Liver (tissue), 9 donors: Measurements from ENCODE around the gene SLC39A10. TPM values are rescaled to one million over a fixed set of nuclear protein-coding genes. Genes with fewer than 3 reads are reported as not detected.

ENCODE experiments used
- DNase-seq: peaks from one replicate; pipeline ENCODE4 v3.0.0-alpha.2; 2017; ENCODE audit warnings: low spot score
- H3K27ac ChIP-seq, 2 donors: one replicate each; pipeline ENCODE4 v1.7.0; 2013; ENCODE audit warnings: inconsistent platforms in 2 of 2, low read length in 2 of 2, control low read depth in 1 of 2, low read depth in 1 of 2, mild to moderate bottlenecking in 1 of 2
- H3K27me3 ChIP-seq, 4 donors: one replicate each; pipeline versions ENCODE4 v1.6.1 to v1.7.0; 2013; ENCODE audit warnings: low read length in 3 of 4, inconsistent platforms in 1 of 4, mild to moderate bottlenecking in 1 of 4, moderate library complexity in 1 of 4; ENCODE audit not compliant: control insufficient read depth in 4 of 4, insufficient read depth in 4 of 4
- H3K36me3 ChIP-seq, 4 donors: one replicate each; pipeline versions ENCODE4 v1.6.1 to v1.7.0; 2013; ENCODE audit warnings: low read length in 3 of 4, mild to moderate bottlenecking in 3 of 4, low read depth in 1 of 4, moderate library complexity in 1 of 4; ENCODE audit not compliant: control insufficient read depth in 4 of 4, insufficient read depth in 3 of 4
- H3K4me1 ChIP-seq, 4 donors: one replicate each; pipeline versions ENCODE4 v1.6.1 to v1.7.0; 2013; ENCODE audit warnings: low read length in 3 of 4, mild to moderate bottlenecking in 3 of 4, moderate library complexity in 1 of 4; ENCODE audit not compliant: control insufficient read depth in 4 of 4, insufficient read depth in 4 of 4
- H3K4me3 ChIP-seq, 3 donors: one replicate each; pipeline versions ENCODE4 v1.6.1 to v1.7.0; 2013; ENCODE audit warnings: low read length in 3 of 3, control low read depth in 1 of 3, low read depth in 1 of 3, mild to moderate bottlenecking in 1 of 3
- H3K9ac ChIP-seq, 2 donors: one replicate each; pipeline ENCODE4 v1.7.0; 2013; ENCODE audit warnings: low read length in 2 of 2, mild to moderate bottlenecking in 2 of 2, moderate library complexity in 2 of 2, control low read depth in 1 of 2, low read depth in 1 of 2
- H3K9me3 ChIP-seq, 4 donors: one replicate each; pipeline versions ENCODE4 v1.6.1 to v1.7.0; 2013; ENCODE audit warnings: low read length in 3 of 4; ENCODE audit not compliant: control insufficient read depth in 4 of 4
- EGR1 ChIP-seq, 2 donors: IDR thresholded peaks; 2 replicates each; pipeline ENCODE4 v1.6.1; 2016 to 2018; ENCODE audit warnings: antibody characterized with exemption in 2 of 2, low read depth in 2 of 2
- FOXA2 ChIP-seq: IDR thresholded peaks from 2 replicates; pipeline ENCODE4 v1.6.1; 2016; ENCODE audit warnings: antibody characterized with exemption
- GABPA ChIP-seq, 2 donors: IDR thresholded peaks in 1 of 2; conservative IDR thresholded peaks in 1 of 2; 2 replicates each; pipeline ENCODE4 v1.6.1; 2016; ENCODE audit warnings: antibody characterized with exemption in 2 of 2, mild to moderate bottlenecking in 1 of 2, moderate library complexity in 1 of 2
- HNF4A ChIP-seq, 2 donors: conservative IDR thresholded peaks; 2 replicates each; pipeline ENCODE4 v1.6.1; 2016; ENCODE audit warnings: antibody characterized with exemption in 2 of 2, mild to moderate bottlenecking in 2 of 2
- NR2F2 ChIP-seq: IDR thresholded peaks from 2 replicates; pipeline ENCODE4 v1.6.1; 2016; ENCODE audit warnings: antibody characterized with exemption
- SP1 ChIP-seq: IDR thresholded peaks from 2 replicates; pipeline ENCODE4 v1.6.1; 2018; ENCODE audit warnings: antibody characterized with exemption, mild to moderate bottlenecking
- TAF1 ChIP-seq: conservative IDR thresholded peaks from 2 replicates; pipeline ENCODE4 v1.6.1; 2016; ENCODE audit warnings: antibody characterized with exemption, mild to moderate bottlenecking
- YY1 ChIP-seq: IDR thresholded peaks from 2 replicates; pipeline ENCODE4 v1.6.1; 2016; ENCODE audit warnings: antibody characterized with exemption, mild to moderate bottlenecking
- WGBS: extraction: QIAGEN DNeasy Blood & Tissue Kit; methylation state at CpG from one replicate; pipeline ENCODE4 v1.1.7; 2013; 5-methylcytosine and 5-hydroxymethylcytosine counted together
- polyA plus RNA-seq, 2 donors: library from polyadenylated mRNA; stranded (reverse) in 1 of 2; unstranded in 1 of 2; fragments of 200-250 nt in 1 of 2; fragments of >200 nt in 1 of 2; fragmentation: Nextera tagmentation in 1 of 2; extraction: Ambion mirVana in 1 of 2; gene quantifications; one replicate each; pipeline versions ENCODE4 v1.2.1 to v1.2.3, GENCODE V29; 2013 to 2015
- total RNA-seq, 2 donors: library from RNA; depleted of rRNA; stranded (reverse); fragments of >200 nt; gene quantifications; one replicate each; pipeline ENCODE4 v1.2.3, GENCODE V29; 2014
- TF ChIP-seq, protein P1 (sequence below): fragments of 150-350 bp; IDR thresholded peaks from 2 replicates; pipeline ENCODE4 v1.5.1; 2017; ENCODE audit warnings: improper control_type of control experiment, low read depth, low read length; ENCODE audit not compliant: missing input control
- TF ChIP-seq, protein P2 (sequence below): IDR thresholded peaks from 2 replicates; pipeline ENCODE4 v1.6.1; 2016; ENCODE audit warnings: antibody characterized with exemption
- TF ChIP-seq, protein P3 (sequence below): IDR thresholded peaks from 2 replicates; pipeline ENCODE4 v1.6.1; 2016; ENCODE audit warnings: antibody characterized with exemption, mild to moderate bottlenecking
- TF ChIP-seq, protein P4 (sequence below): IDR thresholded peaks from 2 replicates; pipeline ENCODE4 v1.6.1; 2016; ENCODE audit warnings: antibody characterized with exemption
- donor health status: healthy.
- donor health status: healthy.
- donor health status: healthy.
- donor health status: healthy.
- donor health status: healthy.

SLC39A10 gene
- total and polyA plus RNA-seq, 4 donors = 0.98 to 7.5 (median 3.4) TPM

DNA sequence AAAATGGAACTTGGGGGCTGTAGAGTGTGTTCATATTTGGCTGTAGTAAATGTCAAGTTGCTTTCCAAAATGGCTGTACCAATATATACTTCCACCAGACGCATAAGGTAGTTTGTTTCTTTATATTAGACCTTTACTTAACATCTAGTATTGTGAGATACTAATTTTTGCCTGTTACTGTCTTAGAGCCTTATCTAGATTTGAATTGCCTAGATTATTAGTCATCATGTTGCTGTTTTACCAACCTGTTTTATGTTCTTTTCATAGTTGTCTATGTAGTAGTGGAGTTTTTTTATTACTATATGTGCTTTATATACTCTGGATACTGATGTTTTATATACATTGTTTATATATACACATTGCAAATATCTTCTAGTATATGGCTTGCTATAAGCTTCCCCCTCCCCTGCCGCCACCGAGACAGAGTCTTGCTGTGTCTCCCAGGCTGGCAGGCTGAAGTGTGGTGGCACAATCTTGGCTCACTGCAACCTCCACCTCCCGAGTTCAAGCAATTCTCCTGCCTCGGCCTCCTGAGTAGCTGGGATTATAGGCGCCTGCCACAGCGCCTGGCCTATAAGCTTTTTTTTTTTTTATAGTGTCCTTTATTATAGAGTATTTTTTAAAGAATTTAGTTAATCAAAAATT lies 18.9 kb downstream of the SLC39A10 start:
- no peak overlapping the region for H3K4me3 ChIP-seq
- no peak for DNase-seq
- H3K9ac ChIP-seq = no peak overlapping the region
- peaks cover 0 to 3% (median 0%) of the 10 kb centered on the region in 4 donors for H3K36me3 ChIP-seq
- 95% methylated on average over 7 of the region's 7 CpGs for WGBS
- H3K27ac ChIP-seq = no peak overlapping the region
- no peaks in the 10 kb centered on the region for H3K9me3 ChIP-seq
- H3K27me3 ChIP-seq = no peaks in the 10 kb centered on the region
- H3K4me1 ChIP-seq = peaks cover 0 to 2% (median 0%) of the 10 kb centered on the region in 4 donors
- TF ChIP-seq FOXA2 = no peak
- TF ChIP-seq EGR1 (IDR thresholded peaks at IDR 0.05; ENCODE audit: low read depth in 2 of 2) = no peak
- TF ChIP-seq, protein P1, sequence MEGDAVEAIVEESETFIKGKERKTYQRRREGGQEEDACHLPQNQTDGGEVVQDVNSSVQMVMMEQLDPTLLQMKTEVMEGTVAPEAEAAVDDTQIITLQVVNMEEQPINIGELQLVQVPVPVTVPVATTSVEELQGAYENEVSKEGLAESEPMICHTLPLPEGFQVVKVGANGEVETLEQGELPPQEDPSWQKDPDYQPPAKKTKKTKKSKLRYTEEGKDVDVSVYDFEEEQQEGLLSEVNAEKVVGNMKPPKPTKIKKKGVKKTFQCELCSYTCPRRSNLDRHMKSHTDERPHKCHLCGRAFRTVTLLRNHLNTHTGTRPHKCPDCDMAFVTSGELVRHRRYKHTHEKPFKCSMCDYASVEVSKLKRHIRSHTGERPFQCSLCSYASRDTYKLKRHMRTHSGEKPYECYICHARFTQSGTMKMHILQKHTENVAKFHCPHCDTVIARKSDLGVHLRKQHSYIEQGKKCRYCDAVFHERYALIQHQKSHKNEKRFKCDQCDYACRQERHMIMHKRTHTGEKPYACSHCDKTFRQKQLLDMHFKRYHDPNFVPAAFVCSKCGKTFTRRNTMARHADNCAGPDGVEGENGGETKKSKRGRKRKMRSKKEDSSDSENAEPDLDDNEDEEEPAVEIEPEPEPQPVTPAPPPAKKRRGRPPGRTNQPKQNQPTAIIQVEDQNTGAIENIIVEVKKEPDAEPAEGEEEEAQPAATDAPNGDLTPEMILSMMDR = no peak
- no peak for TF ChIP-seq YY1
- no peak for TF ChIP-seq SP1
- TF ChIP-seq NR2F2 = no peak
- TF ChIP-seq, protein P2, sequence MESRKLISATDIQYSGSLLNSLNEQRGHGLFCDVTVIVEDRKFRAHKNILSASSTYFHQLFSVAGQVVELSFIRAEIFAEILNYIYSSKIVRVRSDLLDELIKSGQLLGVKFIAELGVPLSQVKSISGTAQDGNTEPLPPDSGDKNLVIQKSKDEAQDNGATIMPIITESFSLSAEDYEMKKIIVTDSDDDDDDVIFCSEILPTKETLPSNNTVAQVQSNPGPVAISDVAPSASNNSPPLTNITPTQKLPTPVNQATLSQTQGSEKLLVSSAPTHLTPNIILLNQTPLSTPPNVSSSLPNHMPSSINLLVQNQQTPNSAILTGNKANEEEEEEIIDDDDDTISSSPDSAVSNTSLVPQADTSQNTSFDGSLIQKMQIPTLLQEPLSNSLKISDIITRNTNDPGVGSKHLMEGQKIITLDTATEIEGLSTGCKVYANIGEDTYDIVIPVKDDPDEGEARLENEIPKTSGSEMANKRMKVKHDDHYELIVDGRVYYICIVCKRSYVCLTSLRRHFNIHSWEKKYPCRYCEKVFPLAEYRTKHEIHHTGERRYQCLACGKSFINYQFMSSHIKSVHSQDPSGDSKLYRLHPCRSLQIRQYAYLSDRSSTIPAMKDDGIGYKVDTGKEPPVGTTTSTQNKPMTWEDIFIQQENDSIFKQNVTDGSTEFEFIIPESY = no peak

DNA sequence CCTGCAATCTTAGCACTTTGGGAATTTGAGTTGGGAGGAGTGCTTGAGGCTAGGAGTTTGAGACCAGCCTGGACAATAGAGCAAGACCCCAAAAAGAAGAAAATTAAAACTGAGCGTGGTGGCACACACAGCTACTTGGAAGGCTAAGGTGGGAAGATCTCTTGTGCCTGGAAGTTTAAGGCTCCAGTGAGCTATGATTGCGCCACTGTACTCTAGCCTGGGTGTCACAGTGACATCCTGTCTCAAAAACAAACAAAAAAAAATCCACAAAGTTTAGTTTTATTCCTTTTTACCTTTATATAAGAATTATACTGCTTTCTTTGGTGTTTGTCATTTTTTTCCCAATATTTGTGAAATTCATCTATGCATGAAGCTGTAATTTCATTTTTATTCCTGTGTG lies 20.3 kb downstream of the SLC39A10 start:
- no peaks in the 10 kb centered on the region for H3K9me3 ChIP-seq
- no peak overlapping the region for H3K4me3 ChIP-seq
- no peak overlapping the region for H3K9ac ChIP-seq
- no peak for DNase-seq
- peak; percentile 7 to 32 for TF ChIP-seq HNF4A (conservative IDR thresholded peaks at IDR 0.05)
- TF ChIP-seq, protein P3, sequence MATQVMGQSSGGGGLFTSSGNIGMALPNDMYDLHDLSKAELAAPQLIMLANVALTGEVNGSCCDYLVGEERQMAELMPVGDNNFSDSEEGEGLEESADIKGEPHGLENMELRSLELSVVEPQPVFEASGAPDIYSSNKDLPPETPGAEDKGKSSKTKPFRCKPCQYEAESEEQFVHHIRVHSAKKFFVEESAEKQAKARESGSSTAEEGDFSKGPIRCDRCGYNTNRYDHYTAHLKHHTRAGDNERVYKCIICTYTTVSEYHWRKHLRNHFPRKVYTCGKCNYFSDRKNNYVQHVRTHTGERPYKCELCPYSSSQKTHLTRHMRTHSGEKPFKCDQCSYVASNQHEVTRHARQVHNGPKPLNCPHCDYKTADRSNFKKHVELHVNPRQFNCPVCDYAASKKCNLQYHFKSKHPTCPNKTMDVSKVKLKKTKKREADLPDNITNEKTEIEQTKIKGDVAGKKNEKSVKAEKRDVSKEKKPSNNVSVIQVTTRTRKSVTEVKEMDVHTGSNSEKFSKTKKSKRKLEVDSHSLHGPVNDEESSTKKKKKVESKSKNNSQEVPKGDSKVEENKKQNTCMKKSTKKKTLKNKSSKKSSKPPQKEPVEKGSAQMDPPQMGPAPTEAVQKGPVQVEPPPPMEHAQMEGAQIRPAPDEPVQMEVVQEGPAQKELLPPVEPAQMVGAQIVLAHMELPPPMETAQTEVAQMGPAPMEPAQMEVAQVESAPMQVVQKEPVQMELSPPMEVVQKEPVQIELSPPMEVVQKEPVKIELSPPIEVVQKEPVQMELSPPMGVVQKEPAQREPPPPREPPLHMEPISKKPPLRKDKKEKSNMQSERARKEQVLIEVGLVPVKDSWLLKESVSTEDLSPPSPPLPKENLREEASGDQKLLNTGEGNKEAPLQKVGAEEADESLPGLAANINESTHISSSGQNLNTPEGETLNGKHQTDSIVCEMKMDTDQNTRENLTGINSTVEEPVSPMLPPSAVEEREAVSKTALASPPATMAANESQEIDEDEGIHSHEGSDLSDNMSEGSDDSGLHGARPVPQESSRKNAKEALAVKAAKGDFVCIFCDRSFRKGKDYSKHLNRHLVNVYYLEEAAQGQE = no peak
- no peak overlapping the region for H3K27ac ChIP-seq
- WGBS = 97% methylated on average over 2 of the region's 2 CpGs
- H3K27me3 ChIP-seq = no peaks in the 10 kb centered on the region
- peaks cover 0 to 3% (median 0%) of the 10 kb centered on the region in 4 donors for H3K36me3 ChIP-seq
- peaks cover 0 to 2% (median 0%) of the 10 kb centered on the region in 4 donors for H3K4me1 ChIP-seq

DNA sequence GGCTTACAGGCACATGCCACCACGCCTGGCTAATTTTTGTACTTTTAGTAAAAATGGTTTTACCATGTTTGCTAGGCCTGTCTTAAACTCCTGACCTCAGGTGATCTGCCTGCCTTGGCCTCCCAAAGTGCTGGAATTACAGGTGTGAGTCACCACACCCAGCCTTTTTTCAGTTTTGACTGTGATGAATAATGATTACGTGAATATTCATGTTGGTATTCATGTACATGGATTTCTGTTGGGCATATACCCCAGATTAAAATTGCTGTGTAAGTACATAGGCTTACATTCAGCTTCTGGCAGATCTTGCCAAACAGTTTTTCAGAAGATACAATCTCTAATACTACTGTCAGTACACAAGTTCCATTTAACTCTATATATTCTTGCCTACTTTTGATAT lies 20.9 kb downstream of the SLC39A10 start:
- H3K9ac ChIP-seq = no peak overlapping the region
- H3K9me3 ChIP-seq = no peaks in the 10 kb centered on the region
- peaks cover 0 to 3% (median 0%) of the 10 kb centered on the region in 4 donors for H3K36me3 ChIP-seq
- no peak overlapping the region for H3K27ac ChIP-seq
- H3K27me3 ChIP-seq = no peaks in the 10 kb centered on the region
- no peak for DNase-seq
- WGBS = 93% methylated on average over 2 of the region's 2 CpGs
- H3K4me1 ChIP-seq = peaks cover 0 to 2% (median 0%) of the 10 kb centered on the region in 4 donors
- H3K4me3 ChIP-seq = no peak overlapping the region
- no peak for TF ChIP-seq HNF4A (conservative IDR thresholded peaks at IDR 0.05)
- no peak for TF ChIP-seq SP1
- TF ChIP-seq, protein P4, sequence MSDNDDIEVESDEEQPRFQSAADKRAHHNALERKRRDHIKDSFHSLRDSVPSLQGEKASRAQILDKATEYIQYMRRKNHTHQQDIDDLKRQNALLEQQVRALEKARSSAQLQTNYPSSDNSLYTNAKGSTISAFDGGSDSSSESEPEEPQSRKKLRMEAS = no peak
- TF ChIP-seq GABPA (IDR thresholded peaks at IDR 0.05 in 1 of 2, conservative IDR thresholded peaks at IDR 0.05 in 1 of 2) = no peak
- TF ChIP-seq, protein P2 = no peak
- TF ChIP-seq, protein P3 = no peak
- no peak for TF ChIP-seq TAF1
